AG09309 (cell line): Measurements from ENCODE around the gene HOXC10.

Source experiments
- DNase-seq: peaks from one replicate; pipeline ENCODE4 v3.0.0-alpha.2; 2010; ENCODE audit warnings: low read depth
- H3K4me3 ChIP-seq: 2 replicates; pipeline ENCODE4 v1.5.1; 2011; ENCODE audit warnings: mild to moderate bottlenecking, low read depth, low read length, moderate library complexity; ENCODE audit not compliant: control insufficient read depth
- TF ChIP-seq, protein P1 (sequence below): IDR thresholded peaks from 2 replicates; pipeline ENCODE4 v1.5.1; 2011; ENCODE audit warnings: mild to moderate bottlenecking, low read depth, low read length, inconsistent platforms; ENCODE audit not compliant: insufficient read depth, control insufficient read depth; ENCODE audit errors: missing control alignments

The HOXC10 gene

DNA sequence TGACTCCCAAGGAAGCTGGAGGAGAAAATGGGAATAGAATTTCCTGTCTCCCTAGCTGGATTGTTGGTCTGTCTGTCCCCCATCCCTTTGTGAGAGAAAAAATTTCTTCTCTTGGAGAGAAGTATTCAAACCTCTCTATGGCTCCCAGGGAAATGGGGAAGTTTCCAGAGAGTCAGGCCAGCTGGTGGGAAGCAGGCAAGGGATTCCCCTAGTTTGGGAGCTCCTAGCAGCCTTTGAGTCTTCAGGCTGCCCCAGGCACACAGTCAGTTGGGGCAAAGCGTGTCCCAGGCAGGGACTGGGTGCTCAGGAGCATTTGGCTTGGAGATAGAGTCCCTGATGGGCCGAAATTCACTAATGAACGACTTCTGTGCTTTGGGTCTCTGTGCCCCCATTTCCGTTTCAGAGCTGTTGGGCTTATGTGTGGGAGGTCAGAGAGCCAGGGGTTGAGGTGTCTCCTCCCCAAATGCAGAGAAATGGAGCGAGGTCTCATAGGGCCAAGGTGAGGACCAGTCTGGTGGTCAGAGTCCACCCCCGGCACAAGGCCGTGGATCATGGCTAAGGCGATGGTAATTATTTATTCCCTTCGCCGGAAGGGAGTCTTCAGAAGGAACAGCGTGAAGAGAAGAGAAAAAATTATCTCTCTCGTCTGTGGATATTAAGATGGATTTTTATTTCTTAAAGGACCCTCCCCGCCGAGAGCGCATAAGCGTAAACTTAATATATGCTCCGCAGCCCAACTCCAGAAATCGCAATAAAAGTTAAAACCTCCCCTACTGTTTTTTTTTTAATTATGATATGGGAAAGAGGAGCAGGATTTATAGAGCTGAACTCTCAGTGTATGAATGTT is 8.4 kb downstream of the HOXC10 start:
- DNase-seq, result no peak
- TF ChIP-seq, protein P1, sequence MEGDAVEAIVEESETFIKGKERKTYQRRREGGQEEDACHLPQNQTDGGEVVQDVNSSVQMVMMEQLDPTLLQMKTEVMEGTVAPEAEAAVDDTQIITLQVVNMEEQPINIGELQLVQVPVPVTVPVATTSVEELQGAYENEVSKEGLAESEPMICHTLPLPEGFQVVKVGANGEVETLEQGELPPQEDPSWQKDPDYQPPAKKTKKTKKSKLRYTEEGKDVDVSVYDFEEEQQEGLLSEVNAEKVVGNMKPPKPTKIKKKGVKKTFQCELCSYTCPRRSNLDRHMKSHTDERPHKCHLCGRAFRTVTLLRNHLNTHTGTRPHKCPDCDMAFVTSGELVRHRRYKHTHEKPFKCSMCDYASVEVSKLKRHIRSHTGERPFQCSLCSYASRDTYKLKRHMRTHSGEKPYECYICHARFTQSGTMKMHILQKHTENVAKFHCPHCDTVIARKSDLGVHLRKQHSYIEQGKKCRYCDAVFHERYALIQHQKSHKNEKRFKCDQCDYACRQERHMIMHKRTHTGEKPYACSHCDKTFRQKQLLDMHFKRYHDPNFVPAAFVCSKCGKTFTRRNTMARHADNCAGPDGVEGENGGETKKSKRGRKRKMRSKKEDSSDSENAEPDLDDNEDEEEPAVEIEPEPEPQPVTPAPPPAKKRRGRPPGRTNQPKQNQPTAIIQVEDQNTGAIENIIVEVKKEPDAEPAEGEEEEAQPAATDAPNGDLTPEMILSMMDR, result no peak
- H3K4me3 ChIP-seq, result no peak overlapping the region

DNA sequence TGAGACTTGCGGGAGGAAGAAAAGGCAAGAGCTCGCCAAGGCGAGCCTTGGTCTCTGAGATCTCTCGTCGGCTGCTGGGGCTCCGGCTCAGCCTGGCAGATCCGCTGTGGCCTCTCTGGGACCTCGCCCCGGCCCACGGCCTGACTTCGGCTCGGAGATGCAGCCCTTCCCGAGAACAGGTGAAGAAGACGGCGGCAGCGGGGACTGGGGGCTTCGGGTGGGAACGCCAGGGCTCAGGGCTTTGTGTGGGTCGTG is 9.0 kb downstream of the HOXC10 start:
- no peak for DNase-seq
- TF ChIP-seq, protein P1, result no peak
- H3K4me3 ChIP-seq, result no peak overlapping the region

DNA sequence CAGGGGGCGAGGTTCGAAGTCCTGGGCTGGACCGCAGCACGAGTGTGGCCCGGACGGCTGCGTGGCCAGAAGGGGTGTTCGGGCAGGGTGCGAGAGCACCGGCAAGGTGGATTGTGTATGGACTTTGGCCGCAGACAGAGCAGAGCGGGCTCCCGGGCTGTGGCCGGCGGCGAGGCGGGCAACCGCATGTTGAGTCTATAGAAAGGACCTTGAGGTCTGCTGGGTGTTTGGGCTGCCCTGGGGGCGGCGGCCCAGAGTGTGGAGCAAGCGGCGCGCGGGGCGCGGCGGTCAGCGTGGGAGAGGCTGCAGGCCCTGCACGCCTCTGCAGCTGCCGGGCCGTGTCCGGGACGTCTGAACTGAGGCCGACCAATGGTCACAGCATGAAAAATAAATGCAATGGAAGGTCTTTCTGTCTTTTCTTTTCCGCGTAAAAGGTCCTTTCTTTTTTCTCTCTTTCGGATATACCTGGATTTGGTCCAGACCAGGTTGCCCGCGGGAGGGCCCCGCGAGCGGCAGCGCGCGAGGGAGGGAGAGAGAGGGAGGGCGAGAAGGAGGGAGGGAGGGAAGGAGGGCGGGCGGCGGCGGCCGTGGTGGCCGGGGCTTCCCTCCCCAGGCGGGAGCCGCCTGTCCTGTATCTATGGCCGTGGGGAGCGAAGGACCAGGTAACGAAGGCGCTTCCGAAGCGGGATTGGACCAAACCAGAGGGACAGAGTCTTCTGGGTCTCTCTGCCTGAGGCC is 9.5 kb downstream of the HOXC10 start:
- TF ChIP-seq, protein P1, result no peak
- peak overlapping the region; percentile 7 for H3K4me3 ChIP-seq
- no peak for DNase-seq

DNA sequence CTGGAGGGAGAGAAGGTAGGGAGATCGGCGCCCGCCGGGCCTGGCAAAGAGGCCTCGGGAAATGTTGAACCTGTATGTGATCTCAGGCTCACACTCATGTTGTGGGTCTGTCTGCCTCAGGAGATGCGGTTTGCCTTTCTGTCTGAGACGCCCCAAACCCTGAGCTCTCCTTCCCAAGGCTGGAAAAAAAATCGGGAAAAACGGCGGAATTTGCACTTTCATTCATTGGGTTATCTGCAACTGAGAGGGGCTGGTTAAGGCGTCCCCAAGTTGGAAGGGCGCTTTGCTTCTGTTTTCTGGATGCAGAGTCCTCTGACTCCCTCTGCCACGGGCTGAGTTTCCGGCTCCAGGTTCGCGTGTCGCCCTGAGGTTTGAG is 10.0 kb downstream of the HOXC10 start:
- TF ChIP-seq, protein P1, result no peak
- H3K4me3 ChIP-seq, result peak overlapping the region; percentile 7
- DNase-seq, result no peak

DNA sequence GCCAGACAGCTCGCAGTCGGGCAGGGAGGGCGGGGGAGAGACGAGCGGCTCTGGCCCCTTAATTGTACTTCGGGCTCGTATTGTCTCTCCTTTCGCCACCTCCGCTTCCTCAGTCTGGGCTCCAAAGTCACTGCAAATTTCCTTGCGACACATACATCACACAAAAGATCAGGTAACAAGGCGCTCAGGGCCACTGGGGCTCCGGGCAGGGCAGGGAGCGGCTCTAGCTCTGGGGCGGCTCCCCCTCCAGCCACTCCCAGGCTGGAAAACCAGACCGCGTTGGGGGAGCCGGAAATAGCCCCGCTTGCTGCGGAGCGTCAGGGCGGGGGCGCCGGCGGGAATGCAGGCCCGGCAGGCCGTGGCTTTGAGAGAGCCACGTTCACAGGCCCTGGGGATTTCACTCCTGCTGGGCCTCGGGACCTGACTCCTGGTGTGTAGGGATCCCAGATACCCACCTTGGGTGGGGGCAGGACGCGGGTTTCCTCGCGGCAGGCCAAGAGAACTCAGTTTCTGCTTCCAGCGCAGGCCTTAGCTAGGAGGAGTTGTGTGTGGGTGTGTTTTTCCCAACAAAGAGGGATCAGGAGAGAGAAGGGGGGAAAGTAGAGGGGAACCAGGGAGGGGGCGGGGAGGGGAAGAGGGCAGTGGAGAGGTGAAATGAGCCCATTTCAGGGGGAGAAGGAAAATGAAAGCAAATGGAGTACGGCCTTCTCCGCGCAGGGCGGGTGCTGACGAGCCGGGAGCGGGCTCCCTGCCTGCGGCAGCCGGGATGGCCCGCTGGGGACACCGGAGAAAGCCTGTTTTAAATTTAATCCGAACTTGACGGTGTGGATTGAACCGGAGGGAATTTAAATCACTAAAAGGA is 10.7 kb downstream of the HOXC10 start:
- no peak for DNase-seq
- TF ChIP-seq, protein P1, result no peak
- peak overlapping the region; percentile 25 for H3K4me3 ChIP-seq
